Liver (tissue), 3 donors: ENCODE results near the gene SLC16A10.

Source experiments
- ATF3 ChIP-seq: IDR thresholded peaks from 2 replicates; pipeline ENCODE4 v1.6.1; 2016; ENCODE audit warnings: antibody characterized with exemption
- CTCF ChIP-seq: fragments of 150-350 bp; IDR thresholded peaks from 2 replicates; pipeline ENCODE4 v1.5.1; 2017; ENCODE audit warnings: improper control_type of control experiment, low read depth, low read length; ENCODE audit not compliant: missing input control
- EGR1 ChIP-seq, 2 donors: IDR thresholded peaks; 2 replicates each; pipeline ENCODE4 v1.6.1; 2016 to 2018; ENCODE audit warnings: antibody characterized with exemption in 2 of 2, low read depth in 2 of 2
- HNF4A ChIP-seq, 2 donors: conservative IDR thresholded peaks; 2 replicates each; pipeline ENCODE4 v1.6.1; 2016; ENCODE audit warnings: antibody characterized with exemption in 2 of 2, mild to moderate bottlenecking in 2 of 2
- HNF4G ChIP-seq: IDR thresholded peaks from 2 replicates; pipeline ENCODE4 v1.6.1; 2016; ENCODE audit warnings: antibody characterized with exemption
- JUND ChIP-seq, 2 donors: IDR thresholded peaks; 2 replicates each; pipeline ENCODE4 v1.6.1; 2016; ENCODE audit warnings: antibody characterized with exemption in 2 of 2
- MAX ChIP-seq: IDR thresholded peaks from 2 replicates; pipeline ENCODE4 v1.6.1; 2016; ENCODE audit warnings: antibody characterized with exemption
- RAD21 ChIP-seq, 2 donors: IDR thresholded peaks; 2 replicates each; pipeline ENCODE4 v1.6.1; 2016; ENCODE audit warnings: antibody characterized with exemption in 2 of 2, mild to moderate bottlenecking in 2 of 2
- REST ChIP-seq: IDR thresholded peaks from 2 replicates; pipeline ENCODE4 v1.6.1; 2016; ENCODE audit warnings: antibody characterized with exemption, mild to moderate bottlenecking
- RXRA ChIP-seq, 2 donors: IDR thresholded peaks; 2 replicates each; pipeline ENCODE4 v1.6.1; 2017 to 2018; ENCODE audit warnings: antibody characterized with exemption in 2 of 2, mild to moderate bottlenecking in 1 of 2
- TAF1 ChIP-seq: conservative IDR thresholded peaks from 2 replicates; pipeline ENCODE4 v1.6.1; 2016; ENCODE audit warnings: antibody characterized with exemption, mild to moderate bottlenecking
- YY1 ChIP-seq: IDR thresholded peaks from 2 replicates; pipeline ENCODE4 v1.6.1; 2016; ENCODE audit warnings: antibody characterized with exemption, mild to moderate bottlenecking
- ZBTB33 ChIP-seq: IDR thresholded peaks from 2 replicates; pipeline ENCODE4 v1.6.1; 2016; ENCODE audit warnings: antibody characterized with exemption
- donor health status: healthy.
- donor health status: healthy.

- no peak for TF ChIP-seq ZBTB33
- no peak for TF ChIP-seq CTCF
- no peak for TF ChIP-seq REST
- no peak for TF ChIP-seq MAX
- TF ChIP-seq HNF4G, result no peak
- no peak for TF ChIP-seq RXRA (IDR thresholded peaks at IDR 0.05)
- TF ChIP-seq JUND (IDR thresholded peaks at IDR 0.05), result no peak
- no peak for TF ChIP-seq RAD21 (IDR thresholded peaks at IDR 0.05)
- no peak for TF ChIP-seq YY1
- no peak for TF ChIP-seq ATF3
- no peak for TF ChIP-seq TAF1
- TF ChIP-seq EGR1 (IDR thresholded peaks at IDR 0.05; ENCODE audit: low read depth in 2 of 2), result no peak
- TF ChIP-seq HNF4A (conservative IDR thresholded peaks at IDR 0.05), result no peak
Observed at GRCh38 chr6:111159633-111160032, 72.3 kb downstream of the SLC16A10 start.
